ENCODE results near the gene NUP62.
"Not testable (repeated sequence)": the region's sequence is repeated elsewhere in the genome, so short reads cannot be mapped to it uniquely, and the experiment has no call there.

GRCh38 chr19:49944567-49944966 lies 15.3 kb upstream of the NUP62 start:
- TF ChIP-seq POLR2A (IDR thresholded peaks at IDR 0.05; ENCODE audit: low read length); GATA1 (IDR thresholded peaks at IDR 0.05; ENCODE audit: low read depth, low read length): not testable (repeated sequence)
